MG63 (cell line): ENCODE measurements around the gene LCE1A. TPM values are rescaled to one million over a fixed set of nuclear protein-coding genes. Genes with fewer than 3 reads are reported as not detected.

Experiments
- DNase-seq: peaks from one replicate; pipeline ENCODE4 v3.0.0-alpha.2; 2020
- H3K27me3 ChIP-seq: fragments of 250-450 bp; sonication (Bioruptor Pico); 2 replicates; pipeline ENCODE4 v1.5.1; 2020; ENCODE audit warnings: mild to moderate bottlenecking, moderate library complexity
- H3K36me3 ChIP-seq: fragments of 250-450 bp; sonication (Bioruptor Pico); 2 replicates; pipeline ENCODE4 v1.5.1; 2020; ENCODE audit warnings: mild to moderate bottlenecking, moderate library complexity
- H3K4me3 ChIP-seq: fragments of 250-450 bp; sonication (Bioruptor Pico); 2 replicates; pipeline ENCODE4 v1.5.1; 2020; ENCODE audit warnings: mild to moderate bottlenecking, moderate library complexity
- H3K9me3 ChIP-seq: fragments of 250-450 bp; sonication (Bioruptor Pico); 2 replicates; pipeline ENCODE4 v1.5.1; 2020; ENCODE audit warnings: mild to moderate bottlenecking, moderate library complexity
- total RNA-seq: library from RNA; depleted of rRNA; stranded (reverse); fragments of >200 nt; shearing (Covaris generic); gene quantifications from 2 replicates; pipeline ENCODE4 v1.2.3, GENCODE V29; 2014; ENCODE audit warnings: low replicate concordance; rRNA removed

LCE1A gene
- total RNA-seq, 1 experiment from 2014 or later, result not detected

DNA sequence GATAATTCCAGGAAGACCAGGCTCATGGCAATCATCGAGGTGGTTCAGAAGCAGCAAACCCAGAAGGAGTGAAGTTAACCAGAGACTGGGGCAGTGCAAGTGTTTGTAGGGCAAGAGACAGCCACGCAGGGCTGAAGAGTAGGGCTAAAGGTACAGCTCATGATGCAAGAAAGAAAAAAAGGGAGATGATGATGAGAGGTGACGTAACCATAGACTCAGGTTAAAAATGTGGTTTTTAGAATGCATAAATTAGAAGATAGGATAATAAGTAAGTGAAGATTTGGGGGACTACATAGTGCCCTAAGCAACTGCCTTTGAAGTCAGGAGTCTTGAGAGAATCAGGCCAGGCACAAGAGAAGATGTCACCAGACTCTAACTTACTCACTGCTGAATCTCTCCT lies 32.9 kb downstream of the LCE1A start:
- H3K36me3 ChIP-seq, result no peaks in the 10 kb centered on the region
- DNase-seq, result no peak
- H3K4me3 ChIP-seq, result no peak overlapping the region
- H3K27me3 ChIP-seq, result no peaks in the 10 kb centered on the region; the same call in 1 of the 2 replicates
- H3K9me3 ChIP-seq, result no peaks in the 10 kb centered on the region

GRCh38 chr1:152861374-152861773 lies 34.1 kb downstream of the LCE1A start:
- no peak overlapping the region for H3K4me3 ChIP-seq
- H3K36me3 ChIP-seq, result no peaks in the 10 kb centered on the region
- DNase-seq, result no peak
- no peaks in the 10 kb centered on the region for H3K9me3 ChIP-seq
- no peaks in the 10 kb centered on the region; the same call in 1 of the 2 replicates for H3K27me3 ChIP-seq

DNA sequence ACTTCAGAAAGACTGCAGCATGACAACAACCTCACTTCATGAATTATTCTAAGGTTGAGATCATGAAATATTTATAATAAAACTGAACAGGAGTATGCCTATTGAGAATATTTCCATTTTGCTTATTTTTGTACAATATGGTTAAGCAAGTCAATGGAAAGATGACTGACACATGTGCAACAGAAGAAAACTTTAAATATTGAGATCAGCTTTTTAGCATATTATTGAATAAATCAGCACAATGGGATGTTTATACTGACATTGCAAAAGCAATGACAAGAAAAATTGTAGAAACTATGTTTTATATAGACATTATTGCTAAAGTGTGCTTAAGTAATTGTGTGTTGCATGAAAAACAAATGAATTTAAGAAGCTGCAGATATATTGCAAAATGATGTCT lies 37.2 kb downstream of the LCE1A start:
- no peak for DNase-seq
- H3K9me3 ChIP-seq, result no peaks in the 10 kb centered on the region
- H3K4me3 ChIP-seq, result no peak overlapping the region
- no peaks in the 10 kb centered on the region; the same call in 1 of the 2 replicates for H3K27me3 ChIP-seq
- no peaks in the 10 kb centered on the region for H3K36me3 ChIP-seq

- Histone ChIP-seq H3K4me3 (no peak overlapping the region), H3K27me3 (no peaks in the 10 kb centered on the region; the same call in 1 of the 2 replicates), H3K9me3 (no peaks in the 10 kb centered on the region), H3K36me3 (no peaks in the 10 kb centered on the region)
- DNase-seq, result no peak
Measured at GRCh38 chr1:152866321-152866720, 39.0 kb downstream of the LCE1A start.

- DNase-seq, result peak; percentile 69
- H3K36me3 ChIP-seq, result no peaks in the 10 kb centered on the region
- H3K9me3 ChIP-seq, result no peaks in the 10 kb centered on the region
- H3K4me3 ChIP-seq, result no peak overlapping the region
- H3K27me3 ChIP-seq, result no peaks in the 10 kb centered on the region; the same call in 1 of the 2 replicates
Measured at GRCh38 chr1:152869808-152870419, 42.6 kb downstream of the LCE1A start.

DNA sequence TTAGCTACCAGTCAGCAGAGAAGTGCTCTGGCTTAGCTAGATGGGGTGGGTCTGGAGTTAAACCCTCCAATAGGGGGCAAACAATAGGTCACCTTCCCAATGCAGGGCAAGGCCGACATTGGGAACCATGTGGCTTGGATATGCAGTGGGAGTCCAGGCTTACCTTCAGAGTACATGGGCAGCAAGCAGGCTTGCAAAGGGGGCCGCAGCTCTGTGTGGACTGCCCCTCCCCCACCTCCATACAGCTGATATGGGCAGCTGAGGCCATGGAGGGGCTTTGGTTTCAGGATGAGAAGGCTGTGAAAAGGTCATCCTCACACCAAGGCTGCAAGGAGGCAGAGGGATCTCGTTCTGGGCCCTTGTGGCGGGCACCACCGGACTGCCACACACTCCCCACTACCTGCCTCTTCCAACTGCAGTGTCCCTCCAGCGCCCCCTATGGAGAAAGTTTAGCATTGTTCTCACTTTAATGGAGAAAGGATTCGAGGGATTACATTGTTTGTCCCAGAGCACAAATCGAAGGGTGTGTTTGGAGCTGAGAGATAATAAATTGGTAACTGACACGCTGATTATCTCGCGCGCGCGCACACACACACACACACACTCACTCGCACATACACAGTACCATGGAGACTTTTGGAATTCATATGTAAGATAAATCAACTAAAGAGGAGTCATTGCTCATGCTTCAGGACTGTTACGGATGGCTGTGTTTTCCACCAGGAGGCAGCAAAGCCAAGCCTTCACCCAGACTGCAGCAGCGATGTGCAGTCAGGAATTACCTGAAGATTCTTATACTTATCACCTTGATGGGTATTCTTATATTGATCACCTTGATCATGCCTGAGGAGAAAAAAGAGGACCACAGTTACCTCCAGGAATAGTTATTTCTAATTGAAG lies 43.8 kb downstream of the LCE1A start:
- Histone ChIP-seq H3K9me3 (no peaks in the 10 kb centered on the region), H3K36me3 (no peaks in the 10 kb centered on the region), H3K27me3 (no peaks in the 10 kb centered on the region), H3K4me3 (no peak overlapping the region)
- peak; percentile 41 for DNase-seq

DNA sequence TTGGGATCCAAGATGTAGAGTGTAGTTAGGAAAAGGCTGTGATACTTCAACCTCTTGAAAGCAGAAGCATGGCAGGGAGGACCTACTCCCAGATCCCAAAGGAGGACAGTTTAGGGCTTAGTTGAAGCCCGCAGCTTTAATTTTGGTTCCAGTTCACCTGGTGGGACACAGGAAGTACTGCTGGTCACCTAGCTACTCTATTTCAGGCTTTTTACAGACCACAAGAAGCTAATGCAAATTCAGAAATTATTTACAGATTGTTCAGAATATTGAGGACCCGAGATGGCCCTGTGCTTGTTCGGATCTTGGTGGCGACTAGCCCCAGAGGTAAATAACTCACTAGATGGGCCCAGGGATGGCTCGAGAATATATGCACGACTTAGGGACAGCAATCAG lies 44.5 kb downstream of the LCE1A start:
- DNase-seq, result no peak
- no peaks in the 10 kb centered on the region for H3K9me3 ChIP-seq
- H3K4me3 ChIP-seq, result no peak overlapping the region
- H3K36me3 ChIP-seq, result no peaks in the 10 kb centered on the region
- H3K27me3 ChIP-seq, result no peaks in the 10 kb centered on the region

- Histone ChIP-seq H3K36me3 (no peaks in the 10 kb centered on the region), H3K4me3 (no peak overlapping the region), H3K27me3 (no peaks in the 10 kb centered on the region), H3K9me3 (no peaks in the 10 kb centered on the region)
- no peak for DNase-seq
Measured at GRCh38 chr1:152873495-152873894, 46.2 kb downstream of the LCE1A start.

DNA sequence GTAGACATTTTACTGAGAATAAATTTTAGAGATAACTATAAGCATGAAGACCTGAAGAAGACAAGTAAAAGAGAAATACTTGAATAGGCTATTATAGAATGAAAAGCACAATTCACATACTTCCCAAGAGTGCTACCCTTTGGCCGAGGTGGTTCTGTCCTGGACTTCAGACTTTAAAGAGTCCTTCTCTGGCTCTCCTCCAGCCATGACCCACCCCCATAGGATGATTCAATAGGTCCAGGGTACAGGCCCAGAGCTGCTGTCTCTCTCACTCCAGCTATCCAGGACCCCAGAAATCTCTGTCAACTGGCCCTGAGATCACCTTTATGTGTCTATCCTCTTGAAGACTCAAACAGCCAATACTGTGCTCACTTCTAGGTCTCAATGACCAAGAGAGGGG lies 49.6 kb downstream of the LCE1A start:
- DNase-seq, result no peak
- no peak overlapping the region for H3K4me3 ChIP-seq
- H3K9me3 ChIP-seq, result no peaks in the 10 kb centered on the region

More for the DNA sequence above, 49.6 kb downstream of the LCE1A start:
- H3K36me3 ChIP-seq, result no peaks in the 10 kb centered on the region
- no peaks in the 10 kb centered on the region for H3K27me3 ChIP-seq

Other genes starting within 250 kb of the LCE1A start
- gene LCE3D, start 247.0 kb upstream of the LCE1A start, total RNA-seq, result not detected in 2 replicates
- gene LCE3C, start 227.2 kb upstream of the LCE1A start, total RNA-seq, result not detected in 2 replicates
- not detected in 2 replicates for gene LCE3B, start 213.7 kb upstream of the LCE1A start, total RNA-seq
- gene LCE3A, start 204.4 kb upstream of the LCE1A start, total RNA-seq, result not detected in 2 replicates
- not detected in 2 replicates for gene LCE2D, start 164.1 kb upstream of the LCE1A start, total RNA-seq
- gene LCE2C, start 152.2 kb upstream of the LCE1A start, total RNA-seq, result not detected in 2 replicates
- not detected in 2 replicates for gene LCE2B, start 141.3 kb upstream of the LCE1A start, total RNA-seq
- not detected in 2 replicates for gene LCE2A, start 129.1 kb upstream of the LCE1A start, total RNA-seq
- not detected in 2 replicates for gene LCE4A, start 119.3 kb upstream of the LCE1A start, total RNA-seq
- not detected in 2 replicates for gene KPRP, start 69.4 kb upstream of the LCE1A start, total RNA-seq
- gene LCE1F, start 52.3 kb upstream of the LCE1A start, total RNA-seq, result not detected in 2 replicates
- gene LCE1E, start 41.2 kb upstream of the LCE1A start, total RNA-seq, result not detected in 2 replicates
- gene LCE1D, start 30.8 kb upstream of the LCE1A start, total RNA-seq, result not detected in 2 replicates
- gene LCE1C, start 20.8 kb upstream of the LCE1A start, total RNA-seq, result not detected in 2 replicates
- not detected in 2 replicates for gene LCE1B, start 15.5 kb upstream of the LCE1A start, total RNA-seq
- gene LCE6A, start 15.4 kb downstream of the LCE1A start, total RNA-seq, result not detected in 2 replicates
- not detected in 2 replicates for gene LCE7A, start 32.5 kb downstream of the LCE1A start, total RNA-seq
- not detected in 2 replicates for gene SMCP, start 50.8 kb downstream of the LCE1A start, total RNA-seq
- gene IVL, start 81.1 kb downstream of the LCE1A start, total RNA-seq, result not detected in 2 replicates
- gene SPRR5, start 119.7 kb downstream of the LCE1A start, total RNA-seq, result not detected in 2 replicates
- gene SPRR4, start 143.2 kb downstream of the LCE1A start, total RNA-seq, result not detected in 2 replicates
- gene SPRR1A, start 156.6 kb downstream of the LCE1A start, total RNA-seq, result not detected in 2 replicates
- gene SPRR3, start 174.3 kb downstream of the LCE1A start, total RNA-seq, result not detected in 2 replicates
- gene SPRR1B, start 203.7 kb downstream of the LCE1A start, total RNA-seq, result not detected in 2 replicates
- gene SPRR2D, start 213.6 kb downstream of the LCE1A start, total RNA-seq, result not detected in 2 replicates
- not detected in 2 replicates for gene SPRR2A, start 230.0 kb downstream of the LCE1A start, total RNA-seq
- not detected in 2 replicates for gene SPRR2B, start 244.1 kb downstream of the LCE1A start, total RNA-seq